8988T (cell line): ENCODE results near the gene LIPF.
"Not testable (repeated sequence)": the region's sequence is repeated elsewhere in the genome, so short reads cannot be mapped to it uniquely, and the experiment has no call there.

Experiments used
- DNase-seq: peaks from one replicate; pipeline ENCODE4 v3.0.0; 2011

Gene LIPF

DNA sequence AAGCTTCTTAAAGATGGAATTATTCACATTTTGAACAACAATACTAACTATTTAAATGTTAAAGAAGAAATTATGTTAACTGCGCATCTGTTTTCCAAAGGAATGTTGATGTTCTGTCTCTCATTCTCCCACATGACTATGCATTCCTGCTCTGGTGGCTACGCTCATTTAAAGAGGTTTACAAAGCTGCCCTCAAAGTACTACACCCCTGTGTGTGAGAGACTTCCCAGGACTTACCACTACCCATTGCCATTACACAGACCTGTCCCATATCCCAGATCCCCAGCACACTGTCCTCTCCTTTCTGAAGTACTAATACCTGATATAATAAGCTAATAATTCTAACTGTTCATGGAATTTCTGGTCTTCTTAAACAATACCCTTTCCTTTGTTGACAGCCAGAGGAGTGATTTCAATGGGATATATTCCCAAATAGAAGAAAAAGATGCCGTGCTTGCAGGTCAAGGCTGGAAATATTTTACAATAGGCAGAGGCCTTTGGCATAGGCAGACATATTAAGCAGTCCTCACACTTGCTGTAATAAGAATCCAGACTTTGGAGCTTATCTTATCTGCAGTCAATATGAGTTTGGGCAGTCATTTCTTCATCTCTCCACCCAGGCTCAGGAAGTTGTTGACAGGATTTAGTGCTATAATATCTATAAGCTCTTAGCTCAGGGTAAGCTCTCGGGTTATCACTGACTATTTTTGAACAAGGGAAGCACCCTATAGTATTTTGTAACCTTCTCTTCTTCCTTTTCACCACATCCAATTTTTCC is 12.2 kb downstream of the LIPF start:
- DNase-seq, result no peak

DNA sequence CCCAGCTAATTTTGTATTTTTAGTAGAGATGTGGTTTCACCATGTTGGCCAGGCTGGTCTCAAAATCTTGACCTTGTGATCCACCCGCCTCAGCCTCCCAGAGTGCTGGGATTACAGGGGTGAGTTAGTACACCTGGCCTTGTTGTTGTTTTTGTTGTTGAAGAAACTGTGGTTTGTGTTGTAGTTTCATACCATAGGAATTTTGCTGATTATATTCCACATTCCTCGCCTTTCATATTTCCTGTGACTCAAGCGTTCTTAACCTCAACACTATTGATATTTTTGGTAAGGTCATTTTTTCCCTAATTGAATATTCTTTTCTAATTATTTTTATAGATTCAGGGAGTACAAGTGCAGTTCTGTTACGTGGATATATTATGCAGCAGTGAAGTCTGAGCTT is 16.7 kb downstream of the LIPF start:
- DNase-seq, result no peak

DNA sequence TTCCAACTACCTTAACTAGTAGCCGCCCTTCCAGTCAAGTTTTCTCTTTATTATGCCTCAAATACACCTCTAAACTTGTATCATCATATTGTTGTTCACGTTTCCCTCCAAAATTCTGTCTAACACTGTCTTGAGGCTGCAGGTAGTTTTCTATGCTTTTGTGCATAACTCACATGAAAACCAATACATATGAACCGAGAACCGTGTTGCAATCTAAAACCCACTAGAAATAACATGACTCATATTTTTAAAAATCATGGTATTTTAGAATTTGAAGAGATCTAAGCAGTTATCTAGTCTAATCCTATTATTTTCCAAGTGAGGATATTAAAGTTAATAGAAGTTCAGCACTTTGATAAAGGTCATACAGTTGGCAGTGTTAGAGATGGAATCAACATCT is 18.2 kb downstream of the LIPF start:
- DNase-seq, result no peak

DNA sequence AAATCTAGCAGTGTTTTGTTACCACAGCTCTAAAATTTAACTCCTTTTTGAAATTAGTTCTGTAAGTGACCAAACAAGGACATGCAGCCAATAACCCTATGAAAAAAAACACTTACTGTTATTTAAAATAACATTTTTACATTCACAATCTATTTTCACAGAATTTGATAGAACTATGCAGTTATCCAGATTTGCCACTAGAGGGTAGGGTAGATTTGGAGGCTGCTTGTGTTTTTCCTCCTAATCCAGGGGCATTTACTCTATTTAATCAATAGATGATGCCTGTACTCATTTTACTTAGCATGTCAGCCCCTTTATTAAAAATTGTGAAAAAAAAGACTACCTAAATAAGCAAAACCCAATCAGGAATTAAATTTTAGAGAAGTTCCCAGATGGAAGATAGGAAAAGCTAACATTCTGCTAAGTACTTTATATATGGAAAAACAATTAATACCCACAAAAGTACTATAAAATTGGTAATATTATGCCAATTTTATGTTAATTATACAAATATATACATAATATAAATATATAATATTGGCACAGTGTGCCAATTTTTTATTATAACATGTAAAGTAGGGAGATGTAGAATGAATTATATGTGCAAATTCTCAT is 23.7 kb downstream of the LIPF start:
- no peak for DNase-seq

DNA sequence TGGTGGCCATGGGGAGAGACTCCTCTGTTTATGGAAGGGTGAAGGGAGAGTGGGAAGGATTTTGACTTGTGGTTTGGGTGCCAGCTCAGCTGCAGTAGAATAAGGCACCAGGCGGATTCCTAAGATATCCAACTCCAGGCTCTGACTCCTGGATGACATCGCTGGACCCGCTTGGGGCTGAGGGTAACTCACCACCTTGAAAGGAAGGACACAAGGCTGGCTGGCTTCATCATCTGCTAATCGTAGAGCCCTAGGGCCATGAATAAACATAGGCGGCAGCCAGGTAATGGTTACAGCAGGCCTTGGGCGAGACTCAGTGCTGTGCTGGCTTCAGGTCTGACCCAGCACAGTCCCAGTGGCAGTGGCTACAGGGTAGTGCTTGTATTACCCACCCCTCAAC is 25.1 kb downstream of the LIPF start:
- DNase-seq, result no peak

DNA sequence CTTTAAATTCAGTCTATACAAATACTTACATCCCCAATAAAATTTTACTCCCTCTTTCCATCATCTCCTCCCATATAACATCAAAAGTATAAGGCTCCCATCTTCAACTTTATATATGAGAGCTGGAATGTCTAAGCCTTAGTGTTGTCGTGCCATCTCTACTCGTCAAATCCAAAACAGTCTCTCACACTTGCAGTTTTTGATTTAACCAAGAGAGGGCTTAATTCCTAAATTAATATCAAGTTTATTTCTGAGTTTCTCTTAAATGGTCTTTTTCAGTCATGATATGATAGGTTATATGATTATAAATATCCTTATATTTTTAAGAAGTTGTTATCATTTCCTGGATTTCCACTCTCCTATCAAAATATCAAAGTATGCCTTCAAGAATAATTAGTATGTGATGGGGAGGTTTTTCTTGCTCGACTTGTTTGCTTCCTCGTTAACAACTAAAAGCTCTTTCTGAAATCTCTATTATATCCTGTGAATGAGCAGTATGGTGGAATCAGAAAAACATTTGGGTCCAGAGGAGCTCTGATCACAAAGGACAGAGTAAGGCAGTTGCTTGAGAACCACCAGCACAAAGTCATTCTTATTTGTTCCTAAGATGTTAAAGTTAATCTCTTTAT is 29.3 kb downstream of the LIPF start:
- no peak for DNase-seq

DNA sequence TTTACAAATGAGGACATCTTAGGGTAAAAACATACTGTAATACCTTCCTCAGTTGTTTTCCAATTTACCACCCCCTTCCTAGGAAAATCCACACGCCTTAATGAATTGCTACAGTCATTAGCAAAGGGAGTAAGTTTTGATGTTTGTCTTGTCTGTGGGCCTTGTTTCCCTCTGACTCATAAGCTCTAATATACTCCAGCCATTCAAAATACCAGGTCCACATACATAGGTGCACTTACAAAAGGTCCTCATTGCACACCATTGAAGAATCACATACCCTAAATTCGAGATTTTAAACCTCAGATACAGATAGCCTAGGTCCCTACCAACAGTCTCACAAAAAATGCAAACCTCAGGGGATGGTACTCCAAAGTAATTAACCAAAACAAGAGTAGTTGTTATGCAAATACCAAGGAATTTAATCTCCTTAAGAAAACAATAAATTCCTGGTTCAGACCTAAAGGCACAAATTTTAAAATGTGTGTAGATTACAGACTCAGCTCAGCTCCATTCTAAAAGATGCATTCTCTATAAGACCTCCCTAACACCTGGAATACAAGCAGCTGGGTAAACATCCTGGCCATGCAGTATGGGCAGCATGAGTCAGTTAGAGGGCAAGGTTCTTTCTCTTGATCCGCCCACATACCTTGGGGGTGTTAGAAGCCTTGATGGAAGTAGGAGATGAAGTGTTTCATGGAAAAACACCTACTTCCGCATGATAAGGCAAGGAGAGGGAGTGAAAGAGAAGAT is 38.8 kb downstream of the LIPF start:
- no peak for DNase-seq

DNA sequence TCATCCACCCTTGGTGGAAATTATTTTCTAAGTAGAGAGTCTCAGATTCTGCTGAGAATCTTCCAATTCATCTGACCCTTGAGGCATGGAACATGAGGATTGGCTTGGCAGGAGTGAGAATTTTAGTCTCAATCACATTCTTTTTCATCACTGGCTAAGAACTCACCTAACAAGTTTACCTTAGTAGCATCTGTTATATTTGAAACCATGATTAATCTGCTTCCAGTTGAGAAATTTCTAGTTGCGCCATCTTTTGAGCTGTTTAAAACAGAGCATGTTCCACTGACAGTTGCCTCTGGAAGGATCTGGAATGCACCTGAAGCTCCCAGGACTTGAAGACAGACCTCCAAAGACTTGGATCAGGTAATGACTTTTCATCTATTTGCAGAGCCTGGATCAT is 41.7 kb downstream of the LIPF start, which contains the start of gene LIPK:
Gene LIPK (plus strand): TSS at position 292 of the 400 bp plus-strand sequence. CDS start 18,295 bp downstream, outside the sequence.
- DNase-seq, result no peak

DNA sequence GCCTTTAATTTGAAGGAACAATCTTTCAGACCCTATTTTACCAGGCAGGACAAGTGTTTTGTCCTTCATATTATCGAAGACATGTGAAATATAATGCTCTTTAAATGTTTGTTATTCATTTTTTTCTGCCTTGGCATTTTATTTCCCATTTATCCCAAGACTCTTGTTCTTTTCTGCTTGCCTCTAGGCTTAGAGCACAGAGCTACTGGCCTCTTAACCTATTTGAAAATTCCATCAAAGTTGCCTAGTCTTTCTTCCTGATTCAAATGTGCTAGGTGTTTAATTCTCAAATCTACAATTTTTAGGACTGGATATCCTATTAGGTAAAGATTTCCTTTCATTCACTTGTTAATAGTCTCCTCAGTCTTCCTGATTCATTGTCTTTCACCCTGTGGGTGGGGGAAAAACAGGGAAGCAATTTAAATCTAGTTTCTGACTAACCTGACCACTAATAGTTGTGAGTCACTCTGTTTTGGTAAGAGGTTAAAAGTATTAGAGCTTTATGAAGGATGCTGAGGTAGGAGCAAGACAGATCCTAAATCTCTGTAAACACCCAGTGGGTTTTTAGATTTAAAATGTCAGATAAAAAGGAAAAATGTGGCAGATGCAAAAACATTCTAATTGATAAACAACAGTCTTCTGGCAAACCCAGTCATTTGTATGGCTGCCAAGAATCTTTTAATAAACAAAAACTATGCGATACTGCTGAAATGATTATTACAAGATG is 43.4 kb downstream of the LIPF start:
- no peak for DNase-seq

DNA sequence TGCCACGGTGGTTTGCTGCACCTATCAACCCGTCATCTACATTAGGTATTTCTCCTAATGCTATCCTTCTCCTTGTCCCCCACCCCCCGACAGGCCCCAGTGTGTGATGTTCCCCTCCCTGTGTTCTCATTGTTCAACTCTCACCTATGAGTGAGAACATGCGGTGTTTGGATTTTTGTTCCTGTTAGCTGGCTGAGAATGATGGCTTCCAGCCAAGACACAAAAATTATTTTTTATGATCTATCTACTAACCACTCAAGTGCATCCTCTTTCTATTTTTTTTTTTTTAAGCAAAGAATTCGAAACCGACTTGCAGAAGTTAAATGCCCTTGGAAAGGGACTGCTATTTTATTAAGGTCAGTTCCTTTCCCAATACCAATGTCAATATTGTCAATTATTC is 45.1 kb downstream of the LIPF start:
- DNase-seq, result not testable (repeated sequence)

DNA sequence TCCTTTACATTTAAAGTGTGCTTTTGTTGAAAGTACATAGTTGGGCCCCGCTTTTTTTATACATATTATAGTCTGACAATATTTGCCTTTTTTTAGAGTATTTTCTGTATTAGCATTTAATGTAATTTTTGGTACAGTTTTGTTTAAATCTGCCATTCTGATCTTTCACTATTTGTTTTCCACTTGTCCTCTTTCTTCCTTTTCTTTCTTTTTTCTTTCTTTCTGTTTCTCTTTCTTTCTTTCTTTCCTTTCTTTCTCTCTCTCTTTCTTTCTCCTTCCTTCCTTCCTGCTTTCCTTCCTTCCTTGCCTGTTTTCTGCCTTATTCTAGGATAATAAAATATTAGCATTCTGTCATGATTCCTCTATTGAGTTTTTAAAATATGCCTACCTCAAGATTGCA is 51.3 kb downstream of the LIPF start:
- no peak for DNase-seq

DNA sequence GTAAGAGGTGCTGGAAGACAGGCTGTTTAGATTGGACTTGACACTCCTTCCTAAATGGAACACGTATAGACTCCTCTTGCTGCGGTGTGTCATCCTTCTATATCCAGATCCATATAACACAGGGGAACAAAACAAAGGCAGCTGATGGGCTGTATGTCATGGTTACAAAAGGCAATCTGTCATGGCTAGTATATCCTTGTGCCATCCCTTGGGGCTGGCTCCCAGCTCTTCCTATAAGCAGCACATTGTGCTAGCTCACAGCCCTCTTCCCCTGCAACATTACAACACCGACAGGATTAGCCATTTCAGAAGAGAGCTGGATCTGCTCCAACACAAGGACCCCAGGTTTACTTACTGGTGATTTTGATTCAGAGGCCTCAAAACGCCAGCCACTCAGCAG is 57.1 kb downstream of the LIPF start:
- DNase-seq, result no peak

DNA sequence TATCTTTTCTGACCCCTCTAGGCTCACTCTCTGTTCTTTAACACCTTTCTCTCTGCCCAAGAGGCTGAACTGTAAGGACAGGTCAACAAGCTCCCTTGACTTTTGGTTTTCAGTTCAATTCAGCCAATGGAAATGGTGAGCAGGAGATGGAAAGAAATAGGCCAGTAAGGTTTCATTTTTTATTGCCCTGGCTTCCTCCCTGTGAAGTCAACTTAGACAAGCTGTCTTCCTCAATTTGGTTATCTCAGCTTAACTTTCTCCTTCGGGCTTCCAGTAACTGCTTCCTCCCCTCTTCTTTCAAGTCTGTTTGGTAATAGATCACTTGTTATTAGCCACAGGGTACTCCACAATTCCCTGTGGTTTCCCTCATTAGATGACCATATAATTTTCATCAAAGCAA is 61.6 kb downstream of the LIPF start:
- no peak for DNase-seq

DNA sequence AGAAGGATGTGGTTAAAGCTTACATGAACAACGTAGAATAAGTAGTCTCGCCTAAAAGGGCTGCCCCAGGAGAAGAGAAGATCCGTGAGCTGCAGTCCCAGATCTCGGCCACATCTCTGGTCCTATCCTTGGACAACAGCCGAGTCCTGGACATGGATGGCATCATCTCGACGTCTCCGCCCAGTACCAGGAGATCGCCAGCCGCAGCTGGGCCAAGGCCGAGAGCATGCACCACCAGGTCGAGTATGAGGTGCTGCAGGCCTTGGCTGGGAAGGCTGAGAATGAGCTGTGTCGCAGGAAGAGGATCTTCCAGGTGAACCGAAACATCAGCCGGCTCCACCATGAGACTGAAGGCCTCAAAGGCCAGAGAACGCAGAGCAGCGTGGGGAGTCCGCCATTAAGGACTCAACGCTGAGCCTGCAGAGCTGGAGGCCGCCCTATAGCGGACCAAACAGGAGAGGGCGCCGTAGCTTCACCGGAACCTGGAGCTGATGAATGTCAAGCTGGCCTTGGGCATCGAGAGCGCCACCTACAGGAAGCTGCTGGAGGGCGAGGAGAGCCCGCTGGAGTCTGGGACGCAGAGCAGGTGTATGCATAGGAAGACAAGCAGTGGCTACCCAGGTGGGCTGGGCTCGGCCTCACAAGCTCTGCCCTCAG is 64.0 kb downstream of the LIPF start:
- DNase-seq, result peak; percentile 21
